AML-193 (cell line): ENCODE results near the gene AARS2.

ENCODE experiments used
- DNase-seq, 2 experiments: peaks; one replicate each; lab custom pipeline; 2025; lab: John Stamatoyannopoulos, UW

AARS2 gene

GRCh38 chr6:44275749-44276648, 37.1 kb downstream of the AARS2 start:
- no peak for DNase-seq

GRCh38 chr6:44275271-44275748, 37.8 kb downstream of the AARS2 start:
- no peak for DNase-seq

GRCh38 chr6:44273617-44274016, 39.5 kb downstream of the AARS2 start:
- DNase-seq, result no peak

- no peak for DNase-seq
Observed at GRCh38 chr6:44272999-44273566, 40.1 kb downstream of the AARS2 start.

GRCh38 chr6:44272529-44272928, 40.6 kb downstream of the AARS2 start:
- DNase-seq, result no peak

GRCh38 chr6:44271914-44272313, 41.2 kb downstream of the AARS2 start:
- DNase-seq, result no peak

- DNase-seq, result no peak
Observed at GRCh38 chr6:44271406-44271723, 41.8 kb downstream of the AARS2 start.

- DNase-seq, result no peak
Observed at GRCh38 chr6:44270526-44271405, 42.4 kb downstream of the AARS2 start.

- no peak for DNase-seq
Observed at GRCh38 chr6:44269921-44270525, 43.1 kb downstream of the AARS2 start, which contains the start of gene TMEM151B. Gene TMEM151B, plus strand, starts transcription at chr6:44270450. Its CDS starts 293 bp downstream, at chr6:44270743.

- peak; percentile 48 to 64 for DNase-seq
Observed at GRCh38 chr6:44269178-44269920, 43.8 kb downstream of the AARS2 start.

- peak; percentile 32 to 44 for DNase-seq
Observed at GRCh38 chr6:44268095-44268628, 45.0 kb downstream of the AARS2 start.

GRCh38 chr6:44267252-44267651, 45.9 kb downstream of the AARS2 start:
- DNase-seq, result no peak

GRCh38 chr6:44266347-44266746, 46.8 kb downstream of the AARS2 start:
- no peak for DNase-seq

GRCh38 chr6:44265722-44266233, 47.4 kb downstream of the AARS2 start:
- no peak for DNase-seq

- DNase-seq, result peak; percentile 63 to 72
Observed at GRCh38 chr6:44265007-44265721, 48.0 kb downstream of the AARS2 start, which contains the start of gene NFKBIE. Gene NFKBIE, minus strand, starts transcription at chr6:44265551. Its CDS starts 205 bp downstream, at chr6:44265346.

GRCh38 chr6:44264154-44265006, 48.8 kb downstream of the AARS2 start:
- DNase-seq, result peak; percentile 96 to 97

- no peak for DNase-seq
Observed at GRCh38 chr6:44263354-44264100, 49.6 kb downstream of the AARS2 start.
